Activated CD4-positive, CD25-positive, alpha-beta regulatory T cell treated with anti-CD3 and anti-CD28 coated beads, Interleukin-2, amount 50 U/mL, for 16 hours (primary cell): ENCODE data around the gene SULF2.
"Not testable (repeated sequence)": the region's sequence is repeated elsewhere in the genome, so short reads cannot be mapped to it uniquely, and the experiment has no call there.

Experiments used
- DNase-seq: peaks from one replicate; pipeline ENCODE4 v3.0.0-alpha.2; 2020; ENCODE audit warnings: low read depth, low spot score

Gene SULF2

DNA sequence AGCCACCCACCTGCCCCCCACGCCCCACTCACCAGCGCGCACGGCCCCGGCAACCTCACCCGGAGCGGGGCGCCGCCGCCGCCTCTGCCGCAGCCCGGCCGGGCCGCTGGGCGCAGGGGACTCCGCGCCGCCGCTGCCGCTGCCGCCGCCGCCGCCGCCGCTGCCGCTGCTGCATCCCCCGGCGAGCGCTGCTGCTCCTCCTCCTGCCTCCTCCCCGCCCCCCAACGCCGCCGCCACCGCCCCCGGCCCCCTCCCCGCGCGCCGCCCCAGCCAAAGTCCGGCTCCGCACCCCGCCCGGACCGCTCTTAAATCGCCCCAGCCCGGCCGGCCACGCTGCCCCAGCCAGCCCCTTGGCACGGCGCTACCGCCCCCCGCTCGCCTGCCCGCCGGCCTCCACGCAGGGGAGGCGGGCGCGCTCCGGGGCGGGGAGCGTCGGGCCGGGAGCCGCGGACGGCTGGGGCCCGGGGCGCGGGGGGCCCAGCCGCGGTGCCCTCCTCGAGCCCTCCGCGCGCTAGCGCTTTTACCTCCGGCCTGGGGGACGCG lies at the start of gene SULF2:
Gene SULF2, minus strand, starts transcription at position 171 of the 543 bp plus-strand sequence. CDS start 28,118 bp downstream, outside the sequence.
- DNase-seq, result no peak

DNA sequence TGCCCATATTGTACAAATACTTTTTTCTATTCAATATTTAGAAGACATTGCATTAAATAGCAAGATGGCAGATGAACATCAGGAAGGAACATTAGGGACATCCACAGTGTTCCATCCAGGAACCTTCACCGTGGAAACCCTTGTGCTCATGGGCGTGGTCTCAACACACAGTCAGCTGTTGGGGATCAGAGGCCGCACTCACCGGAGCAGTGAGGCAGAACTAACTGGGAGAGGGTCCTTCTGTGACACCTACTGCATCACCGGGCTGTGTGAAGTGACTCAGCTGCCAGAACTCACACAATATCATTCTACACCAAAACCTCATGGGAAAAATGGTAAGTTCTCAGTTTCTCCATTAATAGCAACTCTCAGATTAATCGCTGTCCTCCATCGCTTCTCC lies 46.4 kb upstream of the SULF2 start:
- DNase-seq, result not testable (repeated sequence)

DNA sequence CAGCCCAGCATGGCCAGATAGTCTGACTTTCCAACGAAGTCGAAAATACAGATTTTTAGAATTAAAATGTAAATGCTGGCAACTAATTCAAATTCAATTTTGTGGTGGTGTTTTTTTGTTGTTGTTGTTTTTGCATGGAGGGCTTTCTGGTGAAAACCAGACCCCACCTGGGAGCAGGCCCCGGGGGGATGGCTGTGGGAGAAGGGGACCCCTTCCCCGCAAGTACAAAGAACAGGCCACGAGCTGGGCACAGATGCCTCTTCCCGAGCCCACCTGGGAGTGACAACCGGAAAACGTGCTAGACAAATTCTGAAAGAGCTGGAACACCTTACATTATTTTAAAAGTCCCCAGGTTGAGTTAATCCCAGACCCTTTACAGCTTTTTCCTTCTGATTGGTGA lies 41.4 kb upstream of the SULF2 start:
- not testable (repeated sequence) for DNase-seq

DNA sequence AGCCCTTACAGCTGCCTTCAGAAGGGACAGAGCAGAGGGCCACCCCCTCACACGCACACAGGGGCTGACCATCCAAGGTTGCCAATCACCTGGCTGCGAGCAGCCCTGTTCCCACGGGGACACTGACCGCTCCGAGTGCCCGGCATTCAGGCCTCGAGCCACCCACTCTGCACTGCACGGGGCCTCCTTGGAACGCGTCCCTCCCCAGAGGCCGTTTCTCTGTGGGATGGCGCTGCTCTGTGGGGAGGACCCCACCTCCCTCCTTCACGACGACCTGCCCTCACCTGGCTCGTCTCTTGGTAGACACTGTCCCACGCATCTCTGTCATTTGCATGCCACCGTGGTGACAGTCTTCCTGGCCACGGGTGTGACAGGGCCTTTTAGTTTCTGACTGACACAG lies 40.7 kb upstream of the SULF2 start:
- not testable (repeated sequence) for DNase-seq

DNA sequence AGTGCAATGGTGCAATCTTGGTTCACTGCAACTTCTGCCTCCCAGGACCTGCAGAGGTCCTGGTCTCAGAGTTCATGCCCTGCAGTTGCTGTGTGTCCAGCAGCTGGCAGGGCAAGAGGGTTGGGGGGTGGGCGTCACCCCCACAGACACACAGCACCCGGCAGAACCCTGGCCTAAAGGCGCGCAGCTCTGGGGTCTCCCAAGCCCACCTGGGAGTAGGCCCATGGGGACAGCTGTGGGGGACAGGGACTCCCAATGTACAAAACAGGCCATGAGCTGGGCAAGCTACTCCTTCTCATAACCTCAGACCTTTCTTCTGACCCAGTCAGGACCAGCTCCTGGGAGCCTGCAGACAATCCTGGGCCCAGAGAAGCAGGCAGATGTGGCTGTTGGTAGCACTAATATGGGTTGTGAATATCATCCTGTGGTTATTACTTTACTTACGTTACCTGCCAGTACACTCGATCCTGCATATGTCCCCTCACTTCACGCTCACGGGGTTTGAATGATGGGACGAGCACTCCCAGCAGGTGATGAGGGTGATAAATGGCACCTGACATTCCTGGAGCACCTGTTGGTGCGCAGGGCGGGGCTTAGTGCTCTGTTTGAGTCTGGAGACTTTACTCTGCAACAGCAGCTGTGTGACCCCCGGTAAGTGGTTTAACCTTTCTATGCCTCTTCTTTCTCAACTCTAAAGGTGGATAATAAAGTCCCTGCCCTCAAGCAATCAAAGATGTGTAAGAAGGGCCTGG lies 39.9 kb upstream of the SULF2 start:
- DNase-seq, result no peak

DNA sequence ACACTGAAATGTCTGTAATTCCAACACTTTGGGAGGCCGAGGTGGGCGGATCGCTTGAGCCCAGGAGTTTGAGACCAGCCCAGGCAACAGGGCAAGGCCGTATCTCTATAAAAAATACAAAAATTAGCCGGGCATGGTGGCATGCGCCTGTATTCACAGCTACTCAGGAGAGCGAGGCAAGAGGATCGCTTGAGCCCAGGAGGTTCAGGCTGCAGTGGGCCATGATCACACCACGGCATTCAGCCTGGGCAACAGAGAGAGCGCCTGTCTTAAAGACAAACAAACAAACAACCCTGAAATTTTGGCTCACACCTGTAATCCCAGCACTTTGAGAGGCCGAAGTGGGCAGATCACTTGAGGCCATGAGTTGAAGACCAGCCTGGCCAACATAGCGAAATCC lies 38.7 kb upstream of the SULF2 start:
- not testable (repeated sequence) for DNase-seq

DNA sequence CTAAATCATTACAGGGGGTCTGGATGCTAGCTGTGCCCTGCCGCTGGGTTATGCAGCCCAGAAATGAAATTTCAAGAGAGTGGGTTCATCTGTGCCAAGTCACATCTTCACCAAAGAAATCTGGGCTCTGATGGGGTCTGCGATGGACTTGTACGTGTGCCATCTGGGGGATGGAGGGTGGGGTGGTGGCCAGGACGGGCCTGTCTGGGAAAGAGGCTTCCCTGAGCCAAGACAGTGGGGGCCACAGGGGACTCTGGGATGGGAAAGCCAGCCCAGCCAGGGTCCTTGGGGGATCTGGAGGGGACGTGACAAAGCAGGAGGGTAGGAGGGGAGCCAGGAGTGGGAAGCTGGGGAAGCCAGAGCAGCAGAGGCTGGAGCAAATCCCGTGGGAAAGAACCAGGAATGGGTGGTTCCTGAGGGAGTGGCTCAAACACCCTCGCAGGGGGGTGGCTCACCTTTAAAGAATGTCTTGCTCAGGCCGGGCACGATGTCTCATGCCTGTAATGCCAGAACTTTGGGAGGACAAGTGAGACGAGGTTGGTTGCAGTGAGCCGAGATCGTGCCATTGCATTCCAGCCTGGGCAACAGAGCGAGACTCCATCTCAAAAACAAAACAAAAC lies 36.3 kb upstream of the SULF2 start:
- DNase-seq, result no peak

DNA sequence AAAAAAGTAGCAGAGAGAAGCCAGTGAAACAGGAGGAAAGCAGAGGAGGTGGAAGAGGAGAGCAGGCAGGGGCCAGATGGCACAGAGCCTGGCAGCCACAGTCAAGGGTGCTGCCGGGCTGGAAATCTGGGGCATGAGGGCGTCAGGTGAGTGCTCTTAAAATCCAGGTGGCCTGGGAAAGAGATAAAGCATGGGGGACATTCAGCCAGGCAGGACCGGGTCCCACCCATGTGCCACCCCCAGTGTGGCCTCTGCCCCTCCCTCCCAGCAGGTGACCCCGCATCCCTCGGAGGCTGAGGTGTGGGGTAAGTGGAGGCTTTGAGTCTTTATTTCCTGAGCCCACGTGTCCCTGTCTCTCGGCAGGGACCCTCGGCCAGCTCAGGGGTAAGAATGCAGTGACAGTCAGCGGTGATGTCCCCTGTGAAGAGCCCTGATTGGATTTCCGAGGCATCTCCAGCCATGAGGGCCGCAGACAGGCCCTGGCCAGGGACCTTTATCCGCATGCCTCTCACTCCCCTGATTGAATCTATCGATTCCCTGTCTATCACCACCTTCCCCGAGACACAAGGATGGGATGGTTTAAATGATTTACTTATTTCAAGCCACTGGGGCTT lies 33.8 kb upstream of the SULF2 start:
- DNase-seq, result no peak

DNA sequence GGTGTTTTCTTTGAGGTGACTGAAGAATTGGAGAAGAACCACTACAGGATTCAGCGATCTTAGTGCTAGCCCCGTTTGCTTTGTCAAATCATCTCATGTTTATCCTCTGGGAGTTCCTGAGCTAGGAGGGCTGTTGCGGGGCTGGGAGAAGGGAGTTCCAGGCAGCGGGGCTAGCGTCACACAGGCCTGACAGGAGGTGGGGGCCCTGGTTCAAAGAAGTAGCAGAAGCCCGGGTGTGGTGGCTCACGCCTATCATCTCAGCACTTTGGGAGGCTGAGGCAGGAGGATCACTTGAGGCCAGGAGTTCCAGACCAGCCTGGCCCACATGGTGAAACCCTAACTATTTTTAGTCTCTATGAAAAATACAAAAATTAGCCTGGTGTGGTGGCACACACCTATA lies 33.2 kb upstream of the SULF2 start:
- DNase-seq, result no peak

DNA sequence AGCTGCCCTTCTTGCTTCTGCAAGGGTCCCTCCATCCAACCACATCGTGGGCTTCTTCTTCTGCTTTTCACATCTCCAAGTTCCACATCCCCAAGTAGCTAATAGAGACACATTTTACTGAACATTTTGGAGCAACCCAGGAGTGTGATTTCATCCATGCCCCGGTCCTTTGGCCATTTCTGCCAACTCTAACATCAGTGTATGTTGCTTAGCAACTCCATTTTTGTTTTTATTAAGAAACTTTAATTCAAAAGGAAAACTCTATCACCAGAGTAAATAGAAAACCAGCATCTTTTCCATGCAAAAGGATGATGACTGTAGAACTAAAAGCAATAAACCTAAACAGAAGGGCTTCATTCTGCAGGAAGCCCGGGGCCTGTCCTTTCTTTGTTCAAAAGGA lies 32.7 kb upstream of the SULF2 start:
- DNase-seq, result no peak

DNA sequence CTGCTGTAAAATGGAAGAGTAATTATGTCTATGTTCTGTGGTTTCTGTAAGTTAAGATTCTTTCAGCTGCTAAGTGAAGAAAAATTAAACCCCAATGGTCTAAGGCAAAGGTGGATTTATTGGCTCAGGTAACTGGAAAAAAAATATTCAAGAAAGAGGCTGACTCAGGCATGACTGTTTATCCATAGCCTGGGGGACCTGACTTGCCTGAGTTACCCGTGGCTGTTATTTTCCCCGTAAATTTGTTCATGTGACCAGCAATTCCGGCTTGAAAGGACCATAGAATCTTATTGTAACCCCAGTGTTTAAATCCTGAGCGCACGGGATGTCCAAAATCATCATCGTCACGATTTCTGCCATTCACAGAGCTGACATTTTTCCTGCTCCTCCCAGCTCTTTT lies 32.3 kb upstream of the SULF2 start:
- no peak for DNase-seq

DNA sequence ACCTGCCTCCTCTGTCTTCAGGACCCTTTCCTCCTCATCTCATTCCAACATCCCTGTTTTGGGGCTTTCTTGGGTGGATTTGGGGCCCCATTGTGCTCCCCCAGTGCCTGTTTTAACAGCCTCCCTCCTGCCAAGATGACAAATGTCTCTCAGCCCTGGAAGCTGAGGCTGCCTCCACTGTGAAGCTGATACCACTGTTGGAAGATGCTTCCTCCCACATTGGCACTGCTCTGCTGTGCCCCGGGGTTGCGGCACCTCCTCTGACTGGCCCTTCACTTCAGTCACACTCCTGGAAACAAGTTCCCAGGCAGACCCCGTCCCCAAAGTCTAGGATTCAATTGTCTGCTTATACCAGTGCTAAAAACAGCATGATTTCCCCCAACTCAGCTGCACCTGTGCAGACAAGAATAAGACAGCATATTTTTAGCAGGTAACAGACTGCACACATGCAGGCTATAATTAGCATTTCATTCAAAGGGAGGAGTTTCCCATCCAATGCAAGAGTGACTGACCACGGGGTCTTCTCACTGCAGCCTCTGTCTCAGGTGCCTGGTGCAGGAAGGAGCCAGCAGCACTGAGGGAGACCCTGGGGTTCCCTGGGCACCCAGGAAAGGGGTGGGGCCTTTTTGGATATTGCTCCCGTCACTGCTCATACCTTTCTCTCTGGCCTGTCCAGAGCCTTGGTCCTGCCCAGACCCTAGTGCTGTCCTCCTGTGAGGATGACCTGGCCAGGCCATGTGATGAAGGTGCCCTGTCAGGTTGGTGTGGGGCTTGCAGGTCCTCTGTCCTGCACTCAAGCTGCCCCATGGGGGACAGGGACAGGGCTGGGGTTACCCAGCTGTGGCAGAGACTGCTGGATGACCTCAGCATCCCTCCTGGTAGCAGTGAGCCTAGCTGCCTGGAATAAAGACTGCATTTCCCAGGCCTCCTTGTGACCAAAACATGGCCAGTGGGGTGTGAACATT lies 31.5 kb upstream of the SULF2 start:
- no peak for DNase-seq

DNA sequence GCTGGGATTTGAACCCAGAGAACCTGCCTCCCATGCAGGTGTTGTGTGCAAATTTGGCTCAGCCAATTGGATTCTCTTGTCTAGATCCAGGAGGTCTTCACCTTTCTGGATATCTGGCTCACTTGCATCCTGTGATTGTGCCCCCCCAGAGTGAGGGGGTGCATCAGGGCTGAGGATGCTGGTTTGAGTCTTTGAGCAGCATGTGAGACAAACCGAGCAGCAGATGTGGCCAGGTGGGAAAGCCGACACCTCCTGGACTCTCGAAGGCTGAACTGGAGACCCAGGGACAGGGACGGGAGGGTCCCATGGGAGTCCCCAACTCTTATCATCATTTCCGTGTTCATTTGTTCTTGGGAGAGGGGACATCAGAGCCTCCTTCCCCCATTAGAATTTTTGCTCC lies 30.6 kb upstream of the SULF2 start:
- no peak for DNase-seq

DNA sequence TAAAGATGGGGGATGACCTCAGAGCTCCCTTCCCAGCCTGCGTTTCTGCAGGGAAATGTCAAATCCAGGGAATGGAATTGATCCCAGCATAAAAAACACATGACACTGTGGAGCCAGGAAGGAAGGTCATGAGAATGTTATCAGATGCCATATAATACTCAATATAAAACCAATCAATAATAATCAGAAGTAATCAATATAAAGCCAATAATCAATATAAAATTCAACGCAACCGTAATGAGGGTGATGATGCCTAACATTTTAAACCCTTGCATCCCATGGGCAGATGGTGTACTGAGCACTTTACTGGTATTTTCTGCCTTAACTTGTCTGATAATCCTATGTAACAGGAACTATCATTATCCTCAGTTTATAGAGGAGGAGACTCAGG lies 30.1 kb upstream of the SULF2 start:
- no peak for DNase-seq

DNA sequence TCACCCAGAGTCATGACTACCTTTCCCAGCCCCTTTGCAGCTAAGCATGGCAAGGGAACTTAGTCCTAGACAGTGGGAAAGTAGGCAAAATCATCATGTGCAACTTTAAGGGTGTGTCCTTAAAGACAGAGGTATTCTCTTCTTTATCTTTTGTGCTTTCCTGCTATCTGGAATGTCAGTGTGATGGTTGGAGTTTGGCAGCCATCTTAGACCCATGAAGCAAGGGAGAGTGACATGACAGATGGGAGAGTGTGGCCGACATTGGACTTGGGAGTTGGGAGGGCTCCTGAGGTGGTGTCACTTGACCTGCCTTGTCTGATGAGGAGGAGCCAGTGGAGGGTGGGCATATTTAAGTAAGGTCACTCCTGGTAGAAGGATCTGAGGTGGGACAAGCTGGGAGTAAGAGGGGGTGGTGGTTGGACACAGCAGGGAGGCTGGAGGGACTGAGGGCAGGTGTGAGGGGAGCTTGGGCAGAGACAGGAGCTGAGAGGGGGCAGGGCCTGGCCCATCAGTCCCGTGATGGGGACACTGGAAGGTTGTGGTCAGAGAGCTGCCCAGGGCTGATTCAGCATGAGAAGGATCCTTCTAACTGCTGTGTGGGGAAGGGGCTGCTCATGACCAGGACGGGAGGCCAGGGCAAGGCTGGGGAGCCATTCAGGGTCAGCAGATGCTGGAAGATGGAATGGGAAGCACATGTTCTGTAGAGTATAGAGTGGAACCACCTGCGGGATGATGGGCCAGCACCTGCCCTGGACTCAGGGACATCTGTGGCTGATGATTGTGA lies 29.5 kb upstream of the SULF2 start:
- no peak for DNase-seq

DNA sequence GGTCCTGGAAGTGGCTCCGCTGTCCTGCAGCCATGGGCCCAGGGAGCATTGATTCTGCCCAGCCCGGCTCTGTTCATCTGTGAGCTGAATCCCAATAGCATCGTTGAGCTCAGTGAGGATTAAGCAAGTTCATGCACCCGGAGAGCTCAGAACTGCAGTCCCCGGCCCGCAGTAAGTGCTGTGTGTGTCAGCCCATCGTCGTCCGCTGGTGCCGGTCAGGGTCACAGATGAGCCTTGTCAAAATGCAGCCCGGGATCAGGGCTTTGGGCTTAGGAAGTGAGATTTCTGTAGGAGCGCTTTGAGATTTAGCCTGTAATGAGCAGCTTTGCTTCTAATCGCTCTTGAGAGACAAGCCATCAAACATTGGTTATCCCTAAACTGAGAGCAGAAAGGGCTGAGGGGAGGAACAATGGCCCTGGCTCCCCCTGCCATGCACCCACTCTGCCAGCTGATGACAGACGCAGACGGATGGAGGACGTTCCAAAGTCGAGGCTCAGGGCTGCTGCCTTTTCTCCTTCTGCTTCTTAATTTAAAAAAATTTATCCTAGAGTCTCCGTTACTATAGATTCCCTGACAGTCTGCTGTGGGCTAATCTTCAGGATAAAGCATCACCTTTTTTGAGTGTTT lies 25.6 kb upstream of the SULF2 start:
- no peak for DNase-seq

DNA sequence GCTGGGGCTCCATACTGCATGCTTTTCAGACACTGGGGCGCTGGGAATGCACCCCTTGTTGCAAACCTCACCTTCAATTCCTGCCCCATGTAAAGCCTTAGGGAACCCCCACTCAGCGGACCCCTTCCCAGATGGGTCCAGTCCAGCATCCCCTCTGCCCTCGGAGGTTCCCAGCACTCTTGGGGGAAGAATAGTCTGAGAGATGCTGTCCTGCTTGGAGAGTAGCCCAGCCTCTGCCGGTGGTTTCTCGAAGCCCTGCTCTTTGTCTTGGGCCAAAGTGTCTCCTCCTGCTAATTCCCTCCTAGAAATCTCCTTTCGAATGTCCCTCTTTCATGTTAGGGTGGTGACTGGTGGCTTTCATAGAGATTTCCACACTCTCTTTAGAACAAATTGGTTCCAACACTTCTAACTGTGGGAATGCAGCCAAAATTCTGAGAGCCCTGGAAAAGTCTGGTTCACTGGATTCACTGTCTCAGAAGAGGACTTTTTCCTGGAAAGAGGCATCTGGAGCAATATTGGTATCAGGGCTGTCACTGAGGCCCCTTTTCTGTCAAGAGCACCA lies 24.9 kb upstream of the SULF2 start:
- DNase-seq, result no peak

DNA sequence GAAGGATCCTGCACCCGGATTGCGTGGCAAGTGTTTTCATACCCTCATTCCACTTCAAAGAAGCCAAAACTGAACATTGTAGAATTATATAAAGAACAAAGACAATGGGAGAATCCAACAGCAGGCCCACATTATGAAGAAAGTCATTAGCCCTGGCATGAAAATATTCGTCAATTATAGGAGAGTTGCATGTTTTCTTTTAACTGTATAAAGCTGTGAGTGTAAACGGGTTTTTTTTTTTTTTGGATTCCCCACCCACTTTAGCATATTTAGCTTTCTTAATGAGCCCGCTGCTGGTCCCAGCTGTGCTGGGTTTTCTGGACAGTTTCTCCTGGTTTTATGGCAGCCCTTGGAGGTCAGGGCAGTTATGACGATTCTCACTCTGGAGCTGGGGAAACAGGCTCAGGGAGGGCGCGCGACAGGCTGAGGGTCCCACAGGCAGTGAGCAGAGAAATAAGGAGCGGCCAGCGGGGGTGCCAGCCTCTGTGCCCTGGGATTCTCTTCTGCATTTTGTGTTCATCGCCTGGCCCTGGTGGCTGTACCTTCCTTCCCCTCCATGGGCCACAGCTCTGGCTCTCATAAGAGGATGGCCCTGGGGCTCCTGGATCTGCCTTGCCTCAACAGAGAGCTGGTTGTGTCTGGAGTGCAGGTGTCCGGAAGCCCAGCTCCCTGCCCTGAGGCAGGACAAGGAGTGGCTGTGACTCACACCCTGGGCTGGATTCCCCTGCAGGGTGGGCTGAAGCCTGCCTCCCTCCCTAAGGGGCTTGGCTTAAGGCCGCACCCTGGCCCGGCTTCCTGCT lies 24.1 kb upstream of the SULF2 start:
- DNase-seq, result no peak

DNA sequence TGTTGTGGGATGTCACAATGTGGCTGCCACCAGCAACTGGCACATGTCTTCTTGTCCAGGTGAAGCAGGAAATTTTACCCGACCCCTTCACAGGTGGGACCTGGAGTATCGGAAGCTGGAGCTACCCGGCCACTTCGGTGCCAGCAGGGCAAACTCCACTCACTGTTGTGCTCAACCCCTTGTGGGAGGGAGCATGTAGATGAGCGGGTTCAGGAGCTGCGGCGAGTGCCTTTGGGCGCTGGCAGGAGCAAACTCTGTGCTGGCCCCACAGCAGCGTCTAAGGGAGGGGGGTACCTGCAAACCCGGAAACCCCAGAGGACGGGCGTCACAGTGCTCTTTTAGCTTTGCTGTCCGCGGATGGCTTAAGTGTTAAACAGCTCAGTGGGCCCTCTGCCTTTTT lies 20.7 kb upstream of the SULF2 start:
- no peak for DNase-seq
